ENCODE results near the gene USP47. TPM values are rescaled to one million over a fixed set of nuclear protein-coding genes. Genes with fewer than 3 reads are reported as not detected.

The USP47 gene
- total and polyA plus RNA-seq, 10 donors, result 13.7 to 80.8 (median 48.2) TPM

DNA sequence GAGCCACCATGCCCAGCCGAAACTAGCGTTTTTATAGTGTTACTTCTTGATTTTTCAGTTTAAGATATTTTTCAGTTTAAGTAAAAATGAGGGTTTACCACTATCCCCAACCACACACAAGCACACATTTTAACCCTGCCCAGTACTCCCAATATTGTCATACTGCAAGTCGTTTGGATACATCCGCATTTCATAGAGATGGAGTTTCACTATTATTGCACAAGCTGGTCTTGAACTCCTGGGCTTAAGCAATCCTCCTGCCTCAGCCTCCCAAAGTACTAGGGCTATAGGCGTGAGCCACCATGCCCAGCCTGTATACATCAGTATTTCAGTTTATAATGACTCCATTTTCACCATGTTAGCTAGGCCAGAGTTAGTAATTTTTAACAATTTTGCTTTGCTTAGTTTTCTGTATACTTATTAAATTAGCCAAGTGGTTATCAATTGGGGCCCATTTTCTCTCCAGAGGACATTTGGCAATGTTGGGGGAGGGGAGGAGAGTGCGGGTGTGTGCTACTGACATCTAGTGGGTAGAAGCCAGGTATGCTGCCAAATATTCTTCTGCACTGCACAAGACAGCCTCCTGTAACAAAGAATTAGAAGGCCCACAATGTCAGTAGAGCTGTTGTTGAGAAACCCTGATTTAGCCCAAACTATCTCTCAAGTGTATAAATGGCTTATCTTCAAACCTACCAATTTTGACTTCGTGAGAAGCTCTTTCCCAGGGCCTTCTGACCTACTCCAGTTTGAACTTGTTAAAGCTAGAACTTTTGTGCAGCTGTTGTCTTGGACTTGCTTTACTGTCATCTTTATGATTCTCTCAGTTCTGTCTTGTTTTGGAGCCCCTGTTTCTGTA, 7.3 kb downstream of the USP47 start:
- intact Hi-C loops (cut with DNase I; ENCODE audit: low total_unique reads), result no loop called here
- TF ChIP-seq POLR2A (IDR thresholded peaks at IDR 0.05), result no peak
- TF ChIP-seq, protein P1, sequence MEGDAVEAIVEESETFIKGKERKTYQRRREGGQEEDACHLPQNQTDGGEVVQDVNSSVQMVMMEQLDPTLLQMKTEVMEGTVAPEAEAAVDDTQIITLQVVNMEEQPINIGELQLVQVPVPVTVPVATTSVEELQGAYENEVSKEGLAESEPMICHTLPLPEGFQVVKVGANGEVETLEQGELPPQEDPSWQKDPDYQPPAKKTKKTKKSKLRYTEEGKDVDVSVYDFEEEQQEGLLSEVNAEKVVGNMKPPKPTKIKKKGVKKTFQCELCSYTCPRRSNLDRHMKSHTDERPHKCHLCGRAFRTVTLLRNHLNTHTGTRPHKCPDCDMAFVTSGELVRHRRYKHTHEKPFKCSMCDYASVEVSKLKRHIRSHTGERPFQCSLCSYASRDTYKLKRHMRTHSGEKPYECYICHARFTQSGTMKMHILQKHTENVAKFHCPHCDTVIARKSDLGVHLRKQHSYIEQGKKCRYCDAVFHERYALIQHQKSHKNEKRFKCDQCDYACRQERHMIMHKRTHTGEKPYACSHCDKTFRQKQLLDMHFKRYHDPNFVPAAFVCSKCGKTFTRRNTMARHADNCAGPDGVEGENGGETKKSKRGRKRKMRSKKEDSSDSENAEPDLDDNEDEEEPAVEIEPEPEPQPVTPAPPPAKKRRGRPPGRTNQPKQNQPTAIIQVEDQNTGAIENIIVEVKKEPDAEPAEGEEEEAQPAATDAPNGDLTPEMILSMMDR (IDR thresholded peaks at IDR 0.05 in 8 of 11, conservative IDR thresholded peaks at IDR 0.05 in 3 of 11), result peak; percentile 14 to 73 (median 56)
- WGBS, 5 donors, result 63 to 71% (median 70%) methylated on average over 7 of the region's 7 CpGs
- H3K4me3 ChIP-seq, result no peak overlapping the region
- H3K27ac ChIP-seq, result peak overlapping the region in 1 of 8 donors; percentile 20
- peaks cover 28 to 100% (median 80%) of the 10 kb centered on the region in 6 donors for H3K4me1 ChIP-seq
- no peaks in the 10 kb centered on the region for H3K9me3 ChIP-seq
- DNase-seq, result peak; percentile 80
- H3K36me3 ChIP-seq, result no peaks in the 10 kb centered on the region
- H3K27me3 ChIP-seq (replicated peaks in 1 of 7), result no peaks in the 10 kb centered on the region

DNA sequence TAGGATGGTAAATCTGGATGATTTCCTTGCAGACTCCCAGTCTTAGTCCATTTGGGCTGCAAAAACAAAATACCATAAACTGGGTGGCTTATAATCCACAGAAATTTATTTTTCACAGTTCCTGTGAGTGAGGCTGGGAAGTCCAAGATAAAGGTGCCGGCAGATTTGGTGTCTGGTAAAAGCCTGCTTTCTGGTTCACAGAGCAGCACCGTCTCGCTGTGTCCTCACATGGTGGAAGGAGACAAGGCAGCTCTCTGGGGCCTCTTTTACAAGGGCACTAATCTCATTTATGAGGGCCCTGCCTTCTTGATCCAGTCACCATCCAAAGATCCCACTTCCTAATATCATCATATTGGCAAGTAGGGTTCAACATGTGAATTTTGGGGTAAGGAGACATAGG, 8.9 kb downstream of the USP47 start:
- TF ChIP-seq, protein P1 (IDR thresholded peaks at IDR 0.05 in 8 of 11, conservative IDR thresholded peaks at IDR 0.05 in 3 of 11), result no peak
- no peak for TF ChIP-seq POLR2AphosphoS5 (IDR thresholded peaks at IDR 0.05)
- TF ChIP-seq POLR2A (IDR thresholded peaks at IDR 0.05), result no peak
- no peak for DNase-seq
- 97 to 100% (median 98%) methylated on average over 3 of the region's 3 CpGs for WGBS, 5 donors
- H3K36me3 ChIP-seq, result no peaks in the 10 kb centered on the region
- intact Hi-C loops (cut with DNase I; ENCODE audit: low total_unique reads), result no loop called here
- H3K27ac ChIP-seq, result no peak overlapping the region
- no peaks in the 10 kb centered on the region for H3K27me3 ChIP-seq (replicated peaks in 1 of 7)
- H3K4me3 ChIP-seq, result no peak overlapping the region
- H3K9me3 ChIP-seq, result no peaks in the 10 kb centered on the region
- peaks cover 13 to 100% (median 70%) of the 10 kb centered on the region in 6 donors for H3K4me1 ChIP-seq

GRCh38 chr11:11856638-11857037, 14.9 kb downstream of the USP47 start:
- intact Hi-C loops (cut with DNase I; ENCODE audit: low total_unique reads), result no loop called here

DNA sequence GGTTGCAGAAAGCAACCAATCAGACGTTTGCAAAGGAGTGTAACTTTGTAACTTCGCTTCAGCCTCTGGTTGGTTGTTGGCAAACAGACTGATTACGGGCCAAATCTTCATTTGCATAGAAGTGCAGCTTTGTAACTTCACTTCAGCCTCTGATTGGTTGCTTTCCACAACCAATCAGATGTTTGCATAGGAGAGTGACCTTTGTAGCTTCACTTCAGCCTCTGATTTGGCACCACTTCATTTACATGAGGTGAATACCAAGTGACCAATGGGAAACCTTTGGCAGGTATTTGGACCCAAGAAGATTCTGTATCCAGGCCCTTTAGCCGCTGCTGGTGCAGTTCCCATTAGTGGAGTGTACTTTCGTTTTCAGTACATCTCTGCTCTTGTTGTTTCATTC, 16.0 kb downstream of the USP47 start:
- WGBS, 5 donors, result 78 to 89% (median 86%) methylated on average over 5 of the region's 5 CpGs
- no peaks in the 10 kb centered on the region for H3K36me3 ChIP-seq
- no peaks in the 10 kb centered on the region for H3K9me3 ChIP-seq
- peak overlapping the region in 1 of 8 donors; percentile 26 for H3K27ac ChIP-seq
- H3K4me3 ChIP-seq, result peak overlapping the region in 1 of 8 donors; percentile 2
- no peaks in the 10 kb centered on the region for H3K27me3 ChIP-seq (replicated peaks in 1 of 7)
- TF ChIP-seq, protein P1 (IDR thresholded peaks at IDR 0.05 in 8 of 11, conservative IDR thresholded peaks at IDR 0.05 in 3 of 11), result no peak
- TF ChIP-seq POLR2A (IDR thresholded peaks at IDR 0.05), result no peak
- TF ChIP-seq POLR2AphosphoS5 (IDR thresholded peaks at IDR 0.05), result no peak
- H3K4me1 ChIP-seq, result peaks cover 22 to 100% (median 63%) of the 10 kb centered on the region in 6 donors
- DNase-seq, result no peak
- intact Hi-C loops (cut with DNase I; ENCODE audit: low total_unique reads), result no loop called here

More at GRCh38 chr11:11856638-11857037, 14.9 kb downstream of the USP47 start:
- Histone ChIP-seq H3K36me3 (no peaks in the 10 kb centered on the region), H3K9me3 (no peaks in the 10 kb centered on the region), H3K27me3 (replicated peaks in 1 of 7) (no peaks in the 10 kb centered on the region), H3K4me3 (no peak overlapping the region), H3K4me1 (peaks cover 21 to 100% (median 71%) of the 10 kb centered on the region in 6 donors), H3K27ac (peak overlapping the region in 2 of 8 donors; percentile 20 to 36)
- TF ChIP-seq POLR2A (IDR thresholded peaks at IDR 0.05), result no peak
- no peak for TF ChIP-seq POLR2AphosphoS5 (IDR thresholded peaks at IDR 0.05)
- TF ChIP-seq, protein P1 (IDR thresholded peaks at IDR 0.05 in 8 of 11, conservative IDR thresholded peaks at IDR 0.05 in 3 of 11), result no peak
- DNase-seq, result no peak
- WGBS, 5 donors, result 19 to 43% (median 30%) methylated on average over 1 of the region's 1 CpG

Data from spleen (tissue), 11 donors.